GM19438 (cell line): Measurements from ENCODE around the gene INTS7.
"Not testable (repeated sequence)": the region's sequence is repeated elsewhere in the genome, so short reads cannot be mapped to it uniquely, and the experiment has no call there.

ENCODE experiments used
- ATAC-seq: cut with Tn5 transposase; IDR thresholded peaks from one replicate; pipeline ENCODE4 v1.9.1; 2021; ENCODE audit warnings: low read depth; ENCODE audit not compliant: unreplicated experiment

INTS7 gene

GRCh38 chr1:211939876-211940468, 95.4 kb downstream of the INTS7 start:
- peak; percentile 70 for ATAC-seq

- no peak for ATAC-seq
Observed at GRCh38 chr1:211938561-211938997, 96.8 kb downstream of the INTS7 start.

- ATAC-seq = not testable (repeated sequence)
Observed at GRCh38 chr1:211937422-211937821, 97.9 kb downstream of the INTS7 start.

GRCh38 chr1:211935448-211935970, 99.8 kb downstream of the INTS7 start:
- peak; percentile 72 for ATAC-seq

- no peak for ATAC-seq
Observed at GRCh38 chr1:211933946-211934714, 101.2 kb downstream of the INTS7 start.

- ATAC-seq = no peak
Observed at GRCh38 chr1:211932933-211933254, 102.5 kb downstream of the INTS7 start.

- no peak for ATAC-seq
Observed at GRCh38 chr1:211932231-211932932, 103.0 kb downstream of the INTS7 start.

GRCh38 chr1:211929683-211930082, 105.7 kb downstream of the INTS7 start:
- ATAC-seq = no peak

GRCh38 chr1:211928993-211929637, 106.2 kb downstream of the INTS7 start:
- ATAC-seq = no peak

- ATAC-seq = no peak
Observed at GRCh38 chr1:211928290-211928801, 107.0 kb downstream of the INTS7 start.

- ATAC-seq = no peak
Observed at GRCh38 chr1:211925016-211925415, 110.3 kb downstream of the INTS7 start.

GRCh38 chr1:211924256-211924655, 111.1 kb downstream of the INTS7 start:
- ATAC-seq = no peak

- no peak for ATAC-seq
Observed at GRCh38 chr1:211923095-211923494, 112.3 kb downstream of the INTS7 start.

- ATAC-seq = no peak
Observed at GRCh38 chr1:211921579-211922095, 113.7 kb downstream of the INTS7 start.

- no peak for ATAC-seq
Observed at GRCh38 chr1:211920602-211921226, 114.6 kb downstream of the INTS7 start.

GRCh38 chr1:211920141-211920572, 115.2 kb downstream of the INTS7 start:
- ATAC-seq = no peak

GRCh38 chr1:211918843-211919414, 116.4 kb downstream of the INTS7 start:
- ATAC-seq = no peak

- ATAC-seq = not testable (repeated sequence)
Observed at GRCh38 chr1:211916458-211916857, 118.9 kb downstream of the INTS7 start.

GRCh38 chr1:211915924-211916323, 119.4 kb downstream of the INTS7 start:
- no peak for ATAC-seq
